ENCODE measurements around the gene RASGRP1. TPM values are rescaled to one million over a fixed set of nuclear protein-coding genes. Genes with fewer than 3 reads are reported as not detected.

Gene RASGRP1
- total and polyA plus RNA-seq, 10 of the 15 experiments (the other 5 are each of a cell fraction or from before 2014, with no cell fraction given), result 5.6 to 234 (median 20.9) TPM

DNA sequence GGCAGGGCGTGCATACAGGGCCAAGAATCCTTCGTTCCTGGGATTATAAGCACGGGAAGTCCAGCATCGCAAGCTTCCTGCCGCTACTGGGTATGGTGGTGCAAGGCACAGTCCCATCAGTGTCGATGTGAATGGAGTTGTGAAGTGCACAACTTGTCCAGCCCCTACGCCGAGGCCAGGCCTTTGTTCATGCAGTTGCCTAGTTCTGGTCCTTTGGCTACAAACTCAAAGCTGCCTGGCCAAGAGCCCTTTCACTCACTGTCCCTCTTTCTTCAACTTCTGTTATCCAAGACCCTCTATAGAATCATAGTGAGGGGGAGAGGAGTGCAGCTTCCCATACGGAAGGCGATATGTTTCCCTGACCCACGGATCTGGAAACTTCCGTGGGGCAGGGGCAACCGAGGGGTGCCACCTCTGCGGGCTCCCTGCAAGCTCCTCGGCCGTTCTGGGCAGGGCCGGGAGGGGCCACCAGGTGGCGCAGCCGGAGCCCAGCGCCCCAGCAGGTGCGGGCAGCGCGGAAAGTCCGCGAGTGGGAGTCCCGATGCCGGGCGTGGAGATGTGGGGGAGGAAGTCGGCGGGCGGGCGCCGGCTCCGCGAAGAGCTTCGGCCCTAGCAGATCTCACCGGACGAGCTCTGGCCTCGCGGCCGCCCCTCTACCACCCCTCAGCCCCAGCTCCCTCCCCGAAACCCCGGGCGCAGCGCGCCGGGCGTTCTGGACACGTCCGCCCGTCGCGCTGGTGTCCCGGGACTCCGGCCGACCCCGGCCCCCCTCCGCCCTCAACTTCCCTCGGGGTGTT, 693 bp downstream of the RASGRP1 start (continued):
- TF ChIP-seq, protein P1, sequence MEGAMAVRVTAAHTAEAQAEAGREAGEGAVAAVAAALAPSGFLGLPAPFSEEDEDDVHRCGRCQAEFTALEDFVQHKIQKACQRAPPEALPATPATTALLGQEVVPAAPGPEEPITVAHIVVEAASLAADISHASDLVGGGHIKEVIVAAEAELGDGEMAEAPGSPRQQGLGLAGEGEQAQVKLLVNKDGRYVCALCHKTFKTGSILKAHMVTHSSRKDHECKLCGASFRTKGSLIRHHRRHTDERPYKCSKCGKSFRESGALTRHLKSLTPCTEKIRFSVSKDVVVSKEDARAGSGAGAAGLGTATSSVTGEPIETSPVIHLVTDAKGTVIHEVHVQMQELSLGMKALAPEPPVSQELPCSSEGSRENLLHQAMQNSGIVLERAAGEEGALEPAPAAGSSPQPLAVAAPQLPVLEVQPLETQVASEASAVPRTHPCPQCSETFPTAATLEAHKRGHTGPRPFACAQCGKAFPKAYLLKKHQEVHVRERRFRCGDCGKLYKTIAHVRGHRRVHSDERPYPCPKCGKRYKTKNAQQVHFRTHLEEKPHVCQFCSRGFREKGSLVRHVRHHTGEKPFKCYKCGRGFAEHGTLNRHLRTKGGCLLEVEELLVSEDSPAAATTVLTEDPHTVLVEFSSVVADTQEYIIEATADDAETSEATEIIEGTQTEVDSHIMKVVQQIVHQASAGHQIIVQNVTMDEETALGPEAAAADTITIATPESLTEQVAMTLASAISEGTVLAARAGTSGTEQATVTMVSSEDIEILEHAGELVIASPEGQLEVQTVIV (IDR thresholded peaks at IDR 0.05; ENCODE audit: borderline replicate concordance, partially characterized antibody), result no peak
- TF ChIP-seq POLR2AphosphoS2 (IDR thresholded peaks at IDR 0.05; ENCODE audit: low read depth, low read length) (no peak), FOS (IDR thresholded peaks at IDR 0.05; ENCODE audit: borderline replicate concordance, extremely low read depth, insufficient read length) (no peak), YBX1 (IDR thresholded peaks at IDR 0.05) (no peak), MXI1 (IDR thresholded peaks at IDR 0.05; ENCODE audit: low read depth, low read length) (no peak), SMARCA5 (IDR thresholded peaks at IDR 0.05) (peak; percentile 94), DPF2 (IDR thresholded peaks at IDR 0.05) (peak; percentile 74; the same call in 1 of the 2 replicates), IRF4 (IDR thresholded peaks at IDR 0.05; ENCODE audit: low read depth, low read length) (no peak), JUND (IDR thresholded peaks at IDR 0.05; ENCODE audit: low read depth, low read length) (no peak), RAD21 (IDR thresholded peaks at IDR 0.05; ENCODE audit: insufficient read depth, low read depth, low read length) (peak; percentile 75), HCFC1 (IDR thresholded peaks at IDR 0.05; ENCODE audit: low read length) (peak; percentile 16; the same call in 1 of the 2 replicates), MYC (IDR thresholded peaks at IDR 0.05; ENCODE audit: insufficient read depth, insufficient read length, insufficient replicate concordance, low read length, severe bottlenecking) (no peak), ZNF384 (IDR thresholded peaks at IDR 0.05; ENCODE audit: borderline replicate concordance, low read depth, low read length) (no peak), MTA2 (IDR thresholded peaks at IDR 0.05; ENCODE audit: low read depth) (peak; percentile 45; the same call in 1 of the 2 replicates), NBN (IDR thresholded peaks at IDR 0.05) (peak; percentile 78), SMC3 (IDR thresholded peaks at IDR 0.05; ENCODE audit: borderline replicate concordance, low read length) (peak; percentile 92), CBFB (IDR thresholded peaks at IDR 0.05; ENCODE audit: low read depth) (no peak), RUNX3 (IDR thresholded peaks at IDR 0.05; ENCODE audit: low read length) (peak; percentile 55; the same call in 1 of the 2 replicates), SREBF1 (IDR thresholded peaks at IDR 0.05; ENCODE audit: low read length) (no peak)
- TF ChIP-seq, protein P2, sequence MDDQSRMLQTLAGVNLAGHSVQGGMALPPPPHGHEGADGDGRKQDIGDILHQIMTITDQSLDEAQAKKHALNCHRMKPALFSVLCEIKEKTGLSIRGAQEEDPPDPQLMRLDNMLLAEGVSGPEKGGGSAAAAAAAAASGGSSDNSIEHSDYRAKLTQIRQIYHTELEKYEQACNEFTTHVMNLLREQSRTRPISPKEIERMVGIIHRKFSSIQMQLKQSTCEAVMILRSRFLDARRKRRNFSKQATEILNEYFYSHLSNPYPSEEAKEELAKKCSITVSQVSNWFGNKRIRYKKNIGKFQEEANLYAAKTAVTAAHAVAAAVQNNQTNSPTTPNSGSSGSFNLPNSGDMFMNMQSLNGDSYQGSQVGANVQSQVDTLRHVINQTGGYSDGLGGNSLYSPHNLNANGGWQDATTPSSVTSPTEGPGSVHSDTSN (IDR thresholded peaks at IDR 0.05; ENCODE audit: insufficient replicate concordance, low read depth, low read length), result peak; percentile 3
- TF ChIP-seq, protein P3, sequence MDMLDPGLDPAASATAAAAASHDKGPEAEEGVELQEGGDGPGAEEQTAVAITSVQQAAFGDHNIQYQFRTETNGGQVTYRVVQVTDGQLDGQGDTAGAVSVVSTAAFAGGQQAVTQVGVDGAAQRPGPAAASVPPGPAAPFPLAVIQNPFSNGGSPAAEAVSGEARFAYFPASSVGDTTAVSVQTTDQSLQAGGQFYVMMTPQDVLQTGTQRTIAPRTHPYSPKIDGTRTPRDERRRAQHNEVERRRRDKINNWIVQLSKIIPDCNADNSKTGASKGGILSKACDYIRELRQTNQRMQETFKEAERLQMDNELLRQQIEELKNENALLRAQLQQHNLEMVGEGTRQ (IDR thresholded peaks at IDR 0.05; ENCODE audit: borderline replicate concordance, low read depth, low read length), result no peak
- TF ChIP-seq, protein P4, sequence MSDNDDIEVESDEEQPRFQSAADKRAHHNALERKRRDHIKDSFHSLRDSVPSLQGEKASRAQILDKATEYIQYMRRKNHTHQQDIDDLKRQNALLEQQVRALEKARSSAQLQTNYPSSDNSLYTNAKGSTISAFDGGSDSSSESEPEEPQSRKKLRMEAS (IDR thresholded peaks at IDR 0.05; ENCODE audit: low read depth, low read length), result no peak
- TF ChIP-seq, protein P5, sequence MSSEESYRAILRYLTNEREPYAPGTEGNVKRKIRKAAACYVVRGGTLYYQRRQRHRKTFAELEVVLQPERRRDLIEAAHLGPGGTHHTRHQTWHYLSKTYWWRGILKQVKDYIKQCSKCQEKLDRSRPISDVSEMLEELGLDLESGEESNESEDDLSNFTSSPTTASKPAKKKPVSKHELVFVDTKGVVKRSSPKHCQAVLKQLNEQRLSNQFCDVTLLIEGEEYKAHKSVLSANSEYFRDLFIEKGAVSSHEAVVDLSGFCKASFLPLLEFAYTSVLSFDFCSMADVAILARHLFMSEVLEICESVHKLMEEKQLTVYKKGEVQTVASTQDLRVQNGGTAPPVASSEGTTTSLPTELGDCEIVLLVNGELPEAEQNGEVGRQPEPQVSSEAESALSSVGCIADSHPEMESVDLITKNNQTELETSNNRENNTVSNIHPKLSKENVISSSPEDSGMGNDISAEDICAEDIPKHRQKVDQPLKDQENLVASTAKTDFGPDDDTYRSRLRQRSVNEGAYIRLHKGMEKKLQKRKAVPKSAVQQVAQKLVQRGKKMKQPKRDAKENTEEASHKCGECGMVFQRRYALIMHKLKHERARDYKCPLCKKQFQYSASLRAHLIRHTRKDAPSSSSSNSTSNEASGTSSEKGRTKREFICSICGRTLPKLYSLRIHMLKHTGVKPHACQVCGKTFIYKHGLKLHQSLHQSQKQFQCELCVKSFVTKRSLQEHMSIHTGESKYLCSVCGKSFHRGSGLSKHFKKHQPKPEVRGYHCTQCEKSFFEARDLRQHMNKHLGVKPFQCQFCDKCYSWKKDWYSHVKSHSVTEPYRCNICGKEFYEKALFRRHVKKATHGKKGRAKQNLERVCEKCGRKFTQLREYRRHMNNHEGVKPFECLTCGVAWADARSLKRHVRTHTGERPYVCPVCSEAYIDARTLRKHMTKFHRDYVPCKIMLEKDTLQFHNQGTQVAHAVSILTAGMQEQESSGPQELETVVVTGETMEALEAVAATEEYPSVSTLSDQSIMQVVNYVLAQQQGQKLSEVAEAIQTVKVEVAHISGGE (CRISPR knock-in tag; IDR thresholded peaks at IDR 0.05), result no peak

Data from GM12878 (cell line).